ENCODE results near the gene CDH15.

Gene CDH15

GRCh38 chr16:89171216-89172170 lies at the start of gene CDH15:
TSS of gene CDH15 (plus strand) at chr16:89171748. CDS start at chr16:89171832, 84 bp downstream.
- DNase-seq (ENCODE audit: low read depth, low spot score): no peak

- DNase-seq (ENCODE audit: low read depth, low spot score): no peak
Measured at GRCh38 chr16:89122322-89122851, 49.2 kb upstream of the CDH15 start.

GRCh38 chr16:89123001-89123830 lies 48.3 kb upstream of the CDH15 start:
- DNase-seq (ENCODE audit: low read depth, low spot score): no peak

- DNase-seq (ENCODE audit: low read depth, low spot score): no peak
Measured at GRCh38 chr16:89123831-89124100, 47.8 kb upstream of the CDH15 start.

GRCh38 chr16:89129378-89129777 lies 42.2 kb upstream of the CDH15 start:
- no peak for DNase-seq (ENCODE audit: low read depth, low spot score)

GRCh38 chr16:89130448-89130847 lies 41.1 kb upstream of the CDH15 start:
- DNase-seq (ENCODE audit: low read depth, low spot score): no peak

GRCh38 chr16:89131783-89132182 lies 39.8 kb upstream of the CDH15 start:
- DNase-seq (ENCODE audit: low read depth, low spot score): no peak

GRCh38 chr16:89132194-89133005 lies 39.1 kb upstream of the CDH15 start:
- DNase-seq (ENCODE audit: low read depth, low spot score): no peak

- DNase-seq (ENCODE audit: low read depth, low spot score): no peak
Measured at GRCh38 chr16:89133457-89134127, 38.0 kb upstream of the CDH15 start.

- no peak for DNase-seq (ENCODE audit: low read depth, low spot score)
Measured at GRCh38 chr16:89134269-89134668, 37.3 kb upstream of the CDH15 start.

GRCh38 chr16:89135166-89135565 lies 36.4 kb upstream of the CDH15 start:
- DNase-seq (ENCODE audit: low read depth, low spot score): no peak

GRCh38 chr16:89135971-89136765 lies 35.4 kb upstream of the CDH15 start:
- no peak for DNase-seq (ENCODE audit: low read depth, low spot score)

- no peak for DNase-seq (ENCODE audit: low read depth, low spot score)
Measured at GRCh38 chr16:89136931-89137330, 34.6 kb upstream of the CDH15 start.

GRCh38 chr16:89137666-89138512 lies 33.7 kb upstream of the CDH15 start:
- DNase-seq (ENCODE audit: low read depth, low spot score): no peak

- no peak for DNase-seq (ENCODE audit: low read depth, low spot score)
Measured at GRCh38 chr16:89138513-89138795, 33.1 kb upstream of the CDH15 start.

GRCh38 chr16:89138843-89139520 lies 32.6 kb upstream of the CDH15 start:
- no peak for DNase-seq (ENCODE audit: low read depth, low spot score)

GRCh38 chr16:89139907-89140361 lies 31.6 kb upstream of the CDH15 start:
- DNase-seq (ENCODE audit: low read depth, low spot score): no peak

GRCh38 chr16:89140401-89140800 lies 31.1 kb upstream of the CDH15 start:
- DNase-seq (ENCODE audit: low read depth, low spot score): no peak
